Glutamatergic neuron (in vitro differentiated cells): ENCODE measurements around the gene UNC5C. TPM values are rescaled to one million over a fixed set of nuclear protein-coding genes. Genes with fewer than 3 reads are reported as not detected.

Experiments
- DNase-seq: peaks from one replicate; pipeline ENCODE4 v3.0.0; 2022
- H3K27ac Mint-ChIP-seq: one replicate; pipeline ENCODE4 v1.8.0; 2020; ENCODE audit warnings: mild to moderate bottlenecking, mixed read lengths, inconsistent platforms; ENCODE audit not compliant: unreplicated experiment
- H3K27me3 Mint-ChIP-seq: one replicate; pipeline ENCODE4 v1.8.0; 2020; ENCODE audit warnings: mild to moderate bottlenecking, moderate library complexity, mixed read lengths, inconsistent platforms; ENCODE audit not compliant: unreplicated experiment
- H3K36me3 Mint-ChIP-seq: one replicate; pipeline ENCODE4 v1.8.0; 2020; ENCODE audit warnings: mild to moderate bottlenecking, mixed read lengths, inconsistent platforms; ENCODE audit not compliant: unreplicated experiment
- H3K4me1 Mint-ChIP-seq: one replicate; pipeline ENCODE4 v1.8.0; 2020; ENCODE audit warnings: mild to moderate bottlenecking, low read depth, mixed read lengths, inconsistent platforms; ENCODE audit not compliant: unreplicated experiment
- H3K4me3 Mint-ChIP-seq: one replicate; pipeline ENCODE4 v1.8.0; 2020; ENCODE audit warnings: mild to moderate bottlenecking, mixed read lengths, inconsistent platforms; ENCODE audit not compliant: unreplicated experiment
- H3K9me3 Mint-ChIP-seq: one replicate; pipeline ENCODE4 v1.8.0; 2020; ENCODE audit warnings: mild to moderate bottlenecking, moderate library complexity, mixed read lengths, inconsistent platforms; ENCODE audit not compliant: unreplicated experiment
- total RNA-seq: library from RNA; stranded (reverse); fragmentation: NEBNext Ultra II Directional; extraction: Animal tissue kit (Norgen Biotek cat#: 25700); gene quantifications from one replicate; pipeline ENCODE4 v1.2.1, GENCODE V29; 2021; ENCODE audit not compliant: unreplicated experiment
- TF ChIP-seq, protein P1 (sequence below): fragments of 200-600 bp; sonication (generic); IDR thresholded peaks from one replicate; pipeline ENCODE4 v1.5.0; 2021; ENCODE audit not compliant: partially characterized antibody, unreplicated experiment

Gene UNC5C
- total RNA-seq, 1 donor from 2014 or later = 41.2 TPM

- peaks cover 23% of the 10 kb centered on the region for H3K4me1 Mint-ChIP-seq
- H3K27me3 Mint-ChIP-seq = no peaks in the 10 kb centered on the region
- no peak overlapping the region for H3K4me3 Mint-ChIP-seq
- H3K36me3 Mint-ChIP-seq = no peaks in the 10 kb centered on the region
- DNase-seq = no peak
- no peaks in the 10 kb centered on the region for H3K9me3 Mint-ChIP-seq
- H3K27ac Mint-ChIP-seq = peak overlapping the region; percentile 28
- TF ChIP-seq, protein P1, sequence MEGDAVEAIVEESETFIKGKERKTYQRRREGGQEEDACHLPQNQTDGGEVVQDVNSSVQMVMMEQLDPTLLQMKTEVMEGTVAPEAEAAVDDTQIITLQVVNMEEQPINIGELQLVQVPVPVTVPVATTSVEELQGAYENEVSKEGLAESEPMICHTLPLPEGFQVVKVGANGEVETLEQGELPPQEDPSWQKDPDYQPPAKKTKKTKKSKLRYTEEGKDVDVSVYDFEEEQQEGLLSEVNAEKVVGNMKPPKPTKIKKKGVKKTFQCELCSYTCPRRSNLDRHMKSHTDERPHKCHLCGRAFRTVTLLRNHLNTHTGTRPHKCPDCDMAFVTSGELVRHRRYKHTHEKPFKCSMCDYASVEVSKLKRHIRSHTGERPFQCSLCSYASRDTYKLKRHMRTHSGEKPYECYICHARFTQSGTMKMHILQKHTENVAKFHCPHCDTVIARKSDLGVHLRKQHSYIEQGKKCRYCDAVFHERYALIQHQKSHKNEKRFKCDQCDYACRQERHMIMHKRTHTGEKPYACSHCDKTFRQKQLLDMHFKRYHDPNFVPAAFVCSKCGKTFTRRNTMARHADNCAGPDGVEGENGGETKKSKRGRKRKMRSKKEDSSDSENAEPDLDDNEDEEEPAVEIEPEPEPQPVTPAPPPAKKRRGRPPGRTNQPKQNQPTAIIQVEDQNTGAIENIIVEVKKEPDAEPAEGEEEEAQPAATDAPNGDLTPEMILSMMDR = no peak
Measured at GRCh38 chr4:95536650-95537049, 12.1 kb downstream of the UNC5C start.

- no peaks in the 10 kb centered on the region for H3K27me3 Mint-ChIP-seq
- no peaks in the 10 kb centered on the region for H3K9me3 Mint-ChIP-seq
- TF ChIP-seq, protein P1 = no peak
- H3K27ac Mint-ChIP-seq = no peak overlapping the region
- H3K4me1 Mint-ChIP-seq = peaks cover 20% of the 10 kb centered on the region
- no peak overlapping the region for H3K4me3 Mint-ChIP-seq
- DNase-seq = no peak
- H3K36me3 Mint-ChIP-seq = no peaks in the 10 kb centered on the region
Measured at GRCh38 chr4:95535180-95535579, 13.6 kb downstream of the UNC5C start.

DNA sequence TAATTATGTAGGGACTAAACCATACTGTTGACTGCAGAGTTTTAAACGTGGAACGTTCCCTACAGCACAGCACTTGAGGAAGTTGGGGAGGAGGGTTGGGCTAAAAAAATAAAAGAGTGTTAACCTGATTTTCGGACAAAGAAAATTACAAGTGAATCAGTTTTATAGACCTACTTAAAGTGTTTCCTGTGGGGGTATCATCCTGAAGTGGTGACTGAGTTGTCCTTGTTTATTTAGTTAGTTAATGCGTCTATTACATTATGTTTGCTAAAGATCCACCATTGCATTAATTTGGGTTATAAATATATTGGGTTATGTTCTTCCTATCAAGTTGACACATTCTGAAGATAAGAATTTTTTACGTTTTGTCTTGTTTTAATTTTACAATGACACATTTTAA lies 14.7 kb downstream of the UNC5C start:
- H3K4me1 Mint-ChIP-seq = peaks cover 14% of the 10 kb centered on the region
- no peaks in the 10 kb centered on the region for H3K9me3 Mint-ChIP-seq
- H3K27me3 Mint-ChIP-seq = no peaks in the 10 kb centered on the region
- H3K36me3 Mint-ChIP-seq = no peaks in the 10 kb centered on the region
- no peak overlapping the region for H3K27ac Mint-ChIP-seq
- DNase-seq = no peak
- H3K4me3 Mint-ChIP-seq = no peak overlapping the region
- TF ChIP-seq, protein P1 = no peak

DNA sequence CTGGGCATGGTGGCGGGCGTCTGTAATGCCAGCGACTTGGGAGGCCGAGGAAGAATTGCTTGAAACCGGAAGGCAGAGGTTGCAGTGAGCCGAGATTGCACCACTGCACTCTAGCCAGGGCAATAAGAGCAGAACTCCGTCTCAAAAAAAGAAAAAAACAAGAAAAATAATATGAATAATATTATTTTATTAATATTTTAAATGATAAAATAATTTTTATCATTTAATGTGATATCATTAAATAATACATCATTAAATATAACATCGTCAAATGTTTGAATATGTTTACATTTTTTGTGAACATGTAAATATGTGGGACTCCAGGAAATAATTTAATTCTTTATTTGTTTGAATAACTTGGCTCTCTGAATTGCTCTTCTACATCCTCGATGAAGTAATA lies 15.5 kb downstream of the UNC5C start:
- Mint-ChIP-seq H3K27me3 (no peaks in the 10 kb centered on the region), H3K4me3 (no peak overlapping the region), H3K9me3 (no peaks in the 10 kb centered on the region), H3K27ac (no peak overlapping the region), H3K36me3 (no peaks in the 10 kb centered on the region), H3K4me1 (peaks cover 10% of the 10 kb centered on the region)
- TF ChIP-seq, protein P1 = no peak
- no peak for DNase-seq

- Mint-ChIP-seq H3K27me3 (no peaks in the 10 kb centered on the region), H3K36me3 (no peaks in the 10 kb centered on the region), H3K4me1 (peaks cover 2% of the 10 kb centered on the region), H3K4me3 (no peak overlapping the region), H3K9me3 (no peaks in the 10 kb centered on the region), H3K27ac (no peak overlapping the region)
- TF ChIP-seq, protein P1 = no peak
- DNase-seq = no peak
Measured at GRCh38 chr4:95532305-95532704, 16.5 kb downstream of the UNC5C start.
